ENCODE results near the gene MTUS2. TPM values are rescaled to one million over a fixed set of nuclear protein-coding genes. Genes with fewer than 3 reads are reported as not detected.

The MTUS2 gene
- total RNA-seq, 4 donors from 2014 or later: 0.44 to 1.1 (median 0.48) TPM; not detected in 1

DNA sequence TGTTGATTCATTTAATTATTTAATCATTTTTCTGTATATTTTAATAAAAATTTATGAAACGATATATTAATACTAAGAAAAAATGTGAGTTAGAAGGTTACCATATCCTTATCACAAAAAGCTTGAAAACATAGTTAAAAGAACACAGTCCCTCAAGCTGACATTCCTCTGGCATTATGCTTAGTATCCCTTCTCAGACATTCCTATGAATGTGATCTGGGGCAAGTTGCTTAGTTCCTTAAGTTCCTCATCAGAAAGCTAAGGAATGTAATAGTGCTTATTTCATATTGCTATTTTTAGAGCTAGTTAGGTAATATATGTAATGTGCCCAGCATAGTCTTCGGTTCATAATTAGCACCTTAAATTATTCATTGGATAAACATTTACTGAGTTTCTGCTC, 122.8 kb downstream of the MTUS2 start:
- DNase-seq (ENCODE audit: low spot score): no peak
- TF ChIP-seq, protein P1, sequence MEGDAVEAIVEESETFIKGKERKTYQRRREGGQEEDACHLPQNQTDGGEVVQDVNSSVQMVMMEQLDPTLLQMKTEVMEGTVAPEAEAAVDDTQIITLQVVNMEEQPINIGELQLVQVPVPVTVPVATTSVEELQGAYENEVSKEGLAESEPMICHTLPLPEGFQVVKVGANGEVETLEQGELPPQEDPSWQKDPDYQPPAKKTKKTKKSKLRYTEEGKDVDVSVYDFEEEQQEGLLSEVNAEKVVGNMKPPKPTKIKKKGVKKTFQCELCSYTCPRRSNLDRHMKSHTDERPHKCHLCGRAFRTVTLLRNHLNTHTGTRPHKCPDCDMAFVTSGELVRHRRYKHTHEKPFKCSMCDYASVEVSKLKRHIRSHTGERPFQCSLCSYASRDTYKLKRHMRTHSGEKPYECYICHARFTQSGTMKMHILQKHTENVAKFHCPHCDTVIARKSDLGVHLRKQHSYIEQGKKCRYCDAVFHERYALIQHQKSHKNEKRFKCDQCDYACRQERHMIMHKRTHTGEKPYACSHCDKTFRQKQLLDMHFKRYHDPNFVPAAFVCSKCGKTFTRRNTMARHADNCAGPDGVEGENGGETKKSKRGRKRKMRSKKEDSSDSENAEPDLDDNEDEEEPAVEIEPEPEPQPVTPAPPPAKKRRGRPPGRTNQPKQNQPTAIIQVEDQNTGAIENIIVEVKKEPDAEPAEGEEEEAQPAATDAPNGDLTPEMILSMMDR (IDR thresholded peaks at IDR 0.05): no peak
- ATAC-seq (ENCODE audit: low FRiP score): no peak

DNA sequence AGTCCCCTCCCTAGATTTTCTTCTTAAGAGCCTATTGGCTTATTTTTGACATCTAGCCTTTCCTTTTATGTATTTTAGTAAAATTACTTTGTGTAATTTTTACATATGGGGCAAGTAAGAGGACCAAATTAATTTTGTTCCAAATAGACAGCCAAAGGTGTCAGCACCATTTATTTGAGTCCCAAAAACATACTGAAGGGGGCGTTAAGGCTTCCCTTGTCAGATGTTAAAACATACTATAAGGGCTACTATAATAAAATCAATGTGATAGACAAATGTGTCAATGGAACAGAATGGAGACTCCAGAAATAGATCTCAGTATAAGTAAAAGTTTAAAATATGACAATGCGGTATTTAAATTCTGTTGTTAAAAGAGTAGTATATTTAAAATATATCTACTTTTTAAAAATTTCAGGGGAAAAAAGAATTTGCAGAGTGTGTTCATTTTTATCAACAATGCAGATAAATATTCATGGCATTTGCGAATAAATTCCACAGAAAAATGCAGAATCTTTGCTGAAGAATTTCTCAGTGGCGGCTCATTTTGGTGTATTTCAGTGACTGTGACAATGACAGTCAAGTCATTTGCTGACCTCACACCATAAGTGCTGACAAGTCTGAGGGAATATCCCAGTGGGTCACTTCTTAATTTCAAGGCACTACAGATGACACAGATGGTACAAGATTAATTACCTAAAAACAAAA, 133.7 kb downstream of the MTUS2 start:
- no peak for DNase-seq (ENCODE audit: low spot score)
- TF ChIP-seq, protein P1 (IDR thresholded peaks at IDR 0.05): no peak
- no peak for ATAC-seq (ENCODE audit: low FRiP score)

DNA sequence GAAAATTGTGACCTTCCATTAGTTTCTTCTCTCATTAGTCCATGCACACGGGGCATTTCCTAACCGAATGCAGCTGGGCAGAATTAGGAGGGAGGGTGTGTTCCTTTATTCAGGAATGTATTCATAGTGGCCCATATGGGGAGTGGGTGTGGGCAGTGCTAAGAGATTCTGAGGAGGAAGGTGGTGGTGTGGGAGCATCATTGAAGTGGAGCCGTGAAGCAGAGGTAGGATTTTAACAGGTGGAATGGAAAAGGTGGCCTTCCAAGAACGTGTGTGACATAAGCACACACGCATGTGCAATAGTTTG, 134.2 kb downstream of the MTUS2 start:
- DNase-seq (ENCODE audit: low spot score): no peak
- no peak for ATAC-seq (ENCODE audit: low FRiP score)
- TF ChIP-seq, protein P1 (IDR thresholded peaks at IDR 0.05): no peak

DNA sequence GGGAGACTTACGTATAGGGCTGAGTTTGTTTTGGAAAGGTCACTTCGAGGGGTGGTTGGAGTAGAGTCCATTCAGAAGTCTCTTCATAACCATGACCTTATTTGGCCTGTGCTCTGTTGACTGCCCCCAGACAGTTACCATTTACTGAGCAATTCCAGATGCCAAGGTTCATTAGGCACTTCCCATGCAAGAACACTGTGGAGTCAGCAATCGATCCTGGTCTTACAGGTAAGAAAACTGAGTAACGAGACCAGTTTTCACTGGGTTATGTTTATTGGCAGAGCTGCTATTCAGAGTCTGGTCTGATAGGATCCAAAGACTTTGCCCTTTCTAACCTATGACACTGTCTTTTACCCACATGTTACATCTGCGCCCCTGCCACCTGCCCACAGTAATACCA, 134.7 kb downstream of the MTUS2 start:
- TF ChIP-seq, protein P1 (IDR thresholded peaks at IDR 0.05): no peak
- ATAC-seq (ENCODE audit: low FRiP score): no peak

DNA sequence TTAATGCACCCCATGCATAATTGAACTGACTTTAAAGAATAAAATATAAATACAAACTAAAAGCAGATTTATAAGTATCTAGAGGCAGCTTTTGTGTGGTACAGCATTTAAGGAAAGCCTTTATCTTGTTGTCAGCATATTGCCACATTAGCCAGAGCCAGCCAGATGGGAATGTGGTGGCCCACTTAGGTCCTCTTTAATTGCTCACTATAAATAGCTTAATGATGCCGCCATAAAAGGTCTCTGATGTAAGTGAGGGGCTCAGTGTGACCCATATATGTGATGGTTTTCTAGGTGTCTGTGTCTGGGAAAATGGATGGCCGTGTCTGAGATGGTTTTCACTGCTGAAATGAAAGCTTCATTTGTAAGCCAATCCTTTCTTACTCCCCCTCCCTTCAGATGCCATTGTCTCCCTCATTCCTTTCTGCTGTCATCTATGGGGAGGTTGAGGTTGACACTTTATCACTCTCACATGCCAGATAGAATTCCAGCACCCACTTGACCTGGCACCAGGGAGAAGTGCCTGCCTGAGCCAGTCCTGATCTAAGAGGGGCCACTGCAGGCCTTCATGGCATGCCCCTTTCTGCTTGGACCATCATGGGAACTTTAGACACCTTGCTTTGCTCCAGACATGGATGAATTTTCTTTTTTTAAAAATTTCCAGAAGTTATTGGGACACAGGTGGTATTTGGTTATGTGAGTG, 135.3 kb downstream of the MTUS2 start:
- TF ChIP-seq, protein P1 (IDR thresholded peaks at IDR 0.05): no peak
- ATAC-seq (ENCODE audit: low FRiP score) (no peak), DNase-seq (ENCODE audit: low spot score) (no peak)

More for the DNA sequence above, 134.7 kb downstream of the MTUS2 start:
- no peak for DNase-seq (ENCODE audit: low spot score)

DNA sequence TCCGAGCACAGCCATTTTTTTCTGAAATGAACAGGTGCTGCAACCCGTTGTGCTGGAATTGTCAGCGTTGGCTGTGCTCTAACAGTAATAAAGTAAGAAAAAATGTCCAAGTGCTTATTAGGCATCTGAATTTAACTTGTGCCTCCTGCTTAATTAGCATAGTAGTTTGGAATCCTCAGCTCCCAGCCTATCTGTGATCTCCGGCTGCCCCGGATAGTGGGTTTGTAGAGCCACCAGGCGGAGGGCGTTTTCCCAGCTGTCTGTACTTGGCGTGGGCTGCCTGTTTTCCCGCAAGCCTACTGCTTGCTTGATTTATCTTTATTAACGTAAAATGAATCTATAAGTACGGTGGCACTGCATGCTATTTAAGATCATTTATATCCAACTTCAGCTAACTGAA, 137.9 kb downstream of the MTUS2 start:
- no peak for ATAC-seq (ENCODE audit: low FRiP score)
- TF ChIP-seq, protein P1 (IDR thresholded peaks at IDR 0.05): no peak
- DNase-seq (ENCODE audit: low spot score): no peak

DNA sequence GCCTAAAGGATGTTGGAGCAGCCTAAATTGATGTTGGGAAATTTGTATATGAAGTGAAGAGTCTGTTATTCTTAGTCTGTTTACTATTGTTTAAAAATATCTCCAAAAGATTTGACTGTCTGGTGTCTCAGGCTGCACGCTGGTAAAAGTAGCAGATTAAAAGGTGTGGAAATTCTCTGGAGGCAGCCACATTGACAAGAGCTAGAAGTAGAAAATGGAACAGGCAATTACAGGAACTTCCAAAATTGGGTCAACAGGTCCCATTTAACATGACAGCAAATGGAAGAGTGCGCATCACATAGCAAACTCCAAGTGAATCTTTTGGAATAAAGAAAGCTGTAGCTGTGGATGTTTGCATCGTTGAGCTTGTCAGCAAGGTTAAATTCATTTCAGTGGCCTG, 138.3 kb downstream of the MTUS2 start:
- no peak for ATAC-seq (ENCODE audit: low FRiP score)
- TF ChIP-seq, protein P1 (IDR thresholded peaks at IDR 0.05): no peak
- no peak for DNase-seq (ENCODE audit: low spot score)
